ENCODE data around the gene LZIC.
"Not testable (repeated sequence)": the region's sequence is repeated elsewhere in the genome, so short reads cannot be mapped to it uniquely, and the experiment has no call there.

The LZIC gene

GRCh38 chr1:9942939-9943788, at the start of gene LZIC, which contains the start of gene NMNAT1:
Gene LZIC, minus strand, starts transcription at chr1:9943391. Its CDS starts 6,772 bp downstream, at chr1:9936619.
Gene NMNAT1, plus strand, starts transcription at chr1:9943475. Its CDS starts 28,599 bp downstream, at chr1:9972074.
- DNase-seq = peak; percentile 89

DNA sequence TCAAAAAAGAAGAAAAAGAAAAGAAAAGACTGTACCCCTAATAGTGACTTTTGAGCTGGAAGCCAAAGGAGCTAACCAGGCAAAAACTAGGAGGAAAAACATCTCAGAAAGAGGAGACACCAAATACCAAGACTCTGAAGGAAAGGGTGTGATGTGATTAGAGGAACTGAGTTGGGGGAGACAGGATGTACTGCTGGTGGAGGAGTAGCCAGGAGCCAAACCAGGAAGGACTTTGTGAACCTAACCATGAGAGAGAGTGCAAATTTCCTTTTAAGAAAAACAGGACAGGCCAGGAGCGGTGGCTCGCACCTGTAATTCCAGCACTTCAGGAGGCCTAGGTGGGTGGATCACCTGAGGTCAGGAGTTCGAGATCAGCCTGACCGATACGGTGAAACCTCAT, 49.7 kb upstream of the LZIC start:
- DNase-seq = no peak

DNA sequence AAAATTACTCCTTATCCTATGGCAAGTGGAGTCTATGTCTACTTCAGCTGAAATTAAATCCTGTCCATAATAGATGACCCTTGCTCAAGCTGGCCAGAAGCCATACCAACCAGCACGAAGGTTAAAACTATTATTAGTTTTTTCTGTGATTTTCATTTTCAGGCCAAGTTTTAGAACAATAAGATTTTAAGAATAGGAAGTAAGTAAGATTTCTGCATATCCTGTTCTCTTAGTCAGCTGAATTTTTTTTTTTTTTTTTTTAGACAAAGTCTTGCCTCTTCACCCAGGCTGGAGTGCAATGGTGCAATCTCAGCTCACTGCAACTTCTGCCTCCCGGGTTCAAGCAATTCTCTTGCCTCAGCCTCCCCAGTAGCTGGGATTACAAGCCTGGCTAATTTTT, 47.8 kb upstream of the LZIC start:
- DNase-seq = no peak

DNA sequence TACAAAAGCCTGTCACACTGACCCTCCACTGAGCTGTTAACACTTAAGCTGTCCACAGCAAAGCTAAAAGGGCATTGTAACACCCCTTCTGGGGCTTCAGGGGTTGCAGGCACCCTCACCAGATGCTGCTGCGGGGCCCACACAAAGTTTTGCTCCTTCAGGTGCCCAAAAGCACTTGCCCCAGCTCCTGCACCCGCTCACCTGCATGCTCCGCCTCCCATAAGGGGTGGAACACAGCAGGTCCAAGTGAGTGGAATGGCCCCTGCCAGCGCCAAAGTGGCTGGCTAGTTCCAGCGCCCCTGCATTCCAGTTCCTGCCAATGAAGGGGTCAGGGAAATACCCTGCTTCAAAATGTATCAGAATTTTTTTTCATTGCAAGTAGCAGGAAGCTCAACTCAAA, 46.6 kb upstream of the LZIC start:
- DNase-seq = no peak

DNA sequence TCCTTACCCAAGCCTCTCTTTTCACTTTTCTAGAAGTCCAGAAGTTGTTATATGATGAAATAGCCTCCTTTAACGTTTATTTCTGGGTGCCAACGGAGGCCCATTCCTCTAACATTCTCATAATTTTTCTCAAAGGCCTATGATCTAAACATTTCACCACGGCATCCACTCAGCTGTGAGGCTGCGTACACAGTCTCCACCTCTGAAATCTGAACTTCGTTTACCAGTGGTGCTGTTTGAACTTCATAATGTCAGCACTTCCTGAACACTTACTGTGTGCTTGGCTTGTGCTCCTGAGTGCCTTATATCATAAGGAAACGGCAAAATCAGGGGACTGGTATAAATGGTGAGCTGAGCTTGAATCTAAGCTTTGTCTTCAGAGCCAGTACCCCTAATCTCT, 41.8 kb upstream of the LZIC start:
- DNase-seq = no peak

DNA sequence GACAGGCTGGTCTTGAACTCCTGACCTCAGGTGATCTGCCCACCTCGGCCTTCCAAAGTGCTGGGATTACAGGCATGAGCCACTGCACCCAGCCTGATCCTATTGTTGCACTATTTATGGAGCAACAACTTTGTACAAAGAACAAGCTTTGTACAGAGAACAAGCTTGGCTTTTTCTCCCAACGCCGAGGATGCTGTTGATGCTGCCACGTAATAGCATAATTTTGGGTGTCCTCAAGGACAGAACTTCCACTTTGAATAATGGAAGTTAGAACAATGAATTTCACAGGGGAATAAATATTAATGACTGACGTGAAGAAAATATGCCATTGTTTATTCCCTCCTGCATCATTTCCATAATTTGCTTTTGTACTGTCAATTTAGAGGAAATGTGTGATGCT, 41.1 kb upstream of the LZIC start:
- DNase-seq = no peak

DNA sequence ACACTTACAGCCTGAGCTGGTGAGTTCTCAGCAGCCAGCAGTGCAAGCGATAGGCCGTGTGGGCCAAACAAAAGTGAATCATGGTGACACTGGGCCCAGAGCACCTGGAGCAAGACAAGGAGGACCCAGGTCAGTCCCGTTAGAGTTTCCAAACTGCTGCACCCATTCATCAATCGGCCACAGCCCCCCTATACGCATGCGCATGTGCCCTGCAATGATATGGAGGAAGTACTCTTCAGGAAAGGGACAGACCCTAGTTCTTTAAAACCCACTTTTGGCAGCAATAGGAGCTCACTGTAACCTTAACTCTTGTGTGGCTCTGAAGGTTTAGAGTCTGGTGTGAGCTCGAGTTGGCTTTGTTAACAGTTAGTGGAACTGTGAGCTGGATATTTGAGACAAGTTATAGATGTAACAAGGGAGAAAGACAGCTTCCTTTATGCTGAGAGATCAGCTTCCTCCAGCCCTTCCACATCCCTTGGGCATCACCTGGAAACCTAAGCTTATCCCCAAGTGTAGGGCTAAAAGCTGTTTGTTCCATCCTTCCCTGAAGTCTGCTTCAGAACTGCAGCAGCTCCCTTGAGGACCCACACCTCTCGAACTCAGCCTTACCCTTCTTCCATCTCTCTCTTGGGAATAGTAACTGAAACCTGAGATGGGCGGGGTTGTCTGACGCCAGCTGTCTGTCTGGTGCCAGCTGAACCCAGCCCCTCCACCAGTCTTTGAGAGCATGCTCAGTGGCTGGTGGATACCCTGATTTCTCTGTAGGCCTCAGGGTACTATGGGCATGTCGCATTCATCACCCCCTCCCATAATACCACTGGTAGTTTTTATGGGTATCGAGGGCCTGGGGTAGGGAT, 17.7 kb upstream of the LZIC start:
- no peak for DNase-seq

DNA sequence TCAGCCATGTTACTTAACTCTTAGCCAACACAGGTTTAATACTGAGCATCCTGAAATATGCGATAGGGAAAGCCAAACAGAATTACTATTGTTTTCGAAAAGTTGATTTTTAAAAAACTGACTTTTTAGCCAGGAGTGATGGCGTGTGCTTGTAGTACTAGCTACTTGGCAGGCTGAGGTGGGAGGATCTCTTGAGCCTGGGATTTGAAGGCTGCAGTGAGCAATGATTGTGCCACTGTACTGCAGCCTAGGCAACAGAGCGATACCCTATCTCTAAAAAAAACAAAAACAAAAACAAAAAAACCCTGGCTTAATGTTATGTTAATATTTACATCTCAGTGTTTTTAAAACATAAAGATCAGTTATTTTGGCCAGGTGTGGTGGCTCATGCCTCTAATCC, 16.8 kb upstream of the LZIC start:
- no peak for DNase-seq

- no peak for DNase-seq
Observed at GRCh38 chr1:9957726-9958125, 14.5 kb upstream of the LZIC start.

- no peak for DNase-seq
Observed at GRCh38 chr1:9946315-9946714, 3.1 kb upstream of the LZIC start.

DNA sequence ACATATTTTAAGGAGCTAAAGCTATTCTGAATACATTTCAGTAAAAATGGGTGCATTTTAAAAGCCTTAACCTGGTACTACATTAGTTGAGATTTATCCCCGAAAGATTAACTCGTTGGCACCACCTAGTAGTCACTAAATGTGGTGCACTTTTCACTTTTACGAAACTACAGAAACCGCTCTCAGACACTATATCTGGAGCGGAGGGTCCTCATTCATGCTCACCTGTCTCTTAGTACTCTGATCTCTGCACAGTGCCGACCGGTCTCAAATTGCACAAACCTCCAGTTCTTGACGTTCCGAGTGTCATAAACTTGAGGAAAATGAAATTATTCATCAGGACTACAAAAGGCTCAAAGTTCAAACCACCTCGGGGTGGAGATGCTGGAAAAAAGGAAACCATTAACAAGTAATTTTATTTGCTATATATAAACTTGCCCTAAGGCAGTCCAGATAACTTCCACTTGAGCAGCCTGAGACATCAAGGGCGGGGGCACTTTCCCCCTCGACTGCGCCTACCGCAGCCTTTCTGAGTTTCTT, 722 bp downstream of the LZIC start:
- no peak for DNase-seq

DNA sequence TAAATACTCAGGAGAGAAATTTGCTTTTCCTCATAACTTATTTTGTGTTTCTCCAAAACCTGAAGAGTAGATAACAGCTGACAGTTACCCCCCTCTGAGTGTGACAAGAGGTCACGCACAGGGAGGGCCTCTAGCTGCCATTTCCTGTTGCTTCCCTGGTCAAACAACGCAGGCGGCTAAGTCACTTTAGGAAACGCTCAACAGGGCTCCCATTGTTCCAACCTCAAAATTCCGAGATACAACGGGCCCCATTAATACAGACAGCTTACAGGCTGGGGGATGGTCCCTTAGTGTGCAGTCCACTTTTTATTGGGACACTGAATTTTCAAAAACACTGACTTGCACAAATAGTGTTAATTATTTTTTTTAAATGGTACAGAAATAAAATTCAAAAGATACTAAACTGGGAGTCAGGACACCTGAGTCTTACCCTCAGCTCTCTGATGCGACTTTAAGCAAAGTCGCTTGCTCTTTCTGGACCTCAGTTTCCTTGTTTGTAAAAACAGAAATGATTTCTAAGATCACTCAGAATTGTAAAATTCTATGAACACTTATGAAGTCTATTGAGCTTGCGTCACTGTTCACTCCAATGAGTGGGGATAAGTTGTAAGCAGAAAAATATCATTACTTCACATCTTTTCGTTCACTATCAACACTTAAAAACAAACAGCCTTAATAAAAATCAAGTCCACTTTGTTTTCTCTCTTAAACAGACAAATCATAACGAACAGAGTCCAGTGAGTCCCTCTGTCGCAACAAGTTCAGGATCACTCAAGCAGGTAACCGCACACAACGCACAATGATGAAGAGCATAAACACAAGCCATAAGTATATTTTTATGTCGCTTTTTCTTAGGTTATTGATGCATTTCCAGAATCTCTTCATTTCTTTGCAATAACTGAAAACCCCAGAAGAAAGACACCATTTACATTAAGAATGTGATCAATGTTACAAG, 13.5 kb downstream of the LZIC start:
- DNase-seq = no peak

DNA sequence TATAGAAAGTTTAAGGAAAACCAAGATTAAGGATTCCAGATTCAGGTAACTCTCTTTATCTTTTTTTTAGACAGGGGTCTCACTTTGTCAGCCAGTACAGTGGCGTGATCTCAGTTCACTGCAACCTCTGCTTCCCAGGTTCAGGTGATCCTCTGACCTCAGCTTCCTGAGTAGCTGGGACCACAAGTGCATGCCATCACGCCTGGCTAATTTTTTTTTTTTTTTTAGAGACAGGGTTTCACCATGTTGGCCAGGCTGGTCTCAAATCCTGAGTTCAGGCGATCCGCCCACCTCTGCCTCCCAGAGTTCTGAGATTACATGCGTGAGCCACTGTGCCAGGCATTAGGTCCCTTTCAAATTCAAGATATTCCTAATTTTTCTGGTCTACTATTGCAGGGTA, 15.9 kb downstream of the LZIC start:
- DNase-seq = no peak

DNA sequence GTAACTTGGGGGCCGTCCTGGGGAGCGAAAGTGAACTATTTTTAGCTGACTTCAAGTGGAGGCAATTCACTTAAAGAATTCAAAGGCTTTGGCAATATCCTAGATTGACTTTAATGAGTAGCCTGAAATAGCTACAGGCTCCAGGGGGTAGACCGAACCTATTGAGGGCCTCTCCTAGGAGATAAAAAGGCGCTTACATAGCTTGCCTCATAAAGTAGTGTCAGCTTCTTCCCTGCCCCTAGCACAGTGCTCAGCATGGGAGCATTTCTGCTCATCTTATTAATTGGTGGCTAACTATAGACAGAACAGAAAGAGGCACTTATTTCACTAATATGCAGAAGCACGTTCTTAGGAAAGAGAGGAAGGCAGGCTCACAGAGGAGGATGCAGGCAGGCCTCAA, 20.8 kb downstream of the LZIC start:
- DNase-seq = no peak

- DNase-seq = no peak
Observed at GRCh38 chr1:9920606-9921005, 22.6 kb downstream of the LZIC start.

DNA sequence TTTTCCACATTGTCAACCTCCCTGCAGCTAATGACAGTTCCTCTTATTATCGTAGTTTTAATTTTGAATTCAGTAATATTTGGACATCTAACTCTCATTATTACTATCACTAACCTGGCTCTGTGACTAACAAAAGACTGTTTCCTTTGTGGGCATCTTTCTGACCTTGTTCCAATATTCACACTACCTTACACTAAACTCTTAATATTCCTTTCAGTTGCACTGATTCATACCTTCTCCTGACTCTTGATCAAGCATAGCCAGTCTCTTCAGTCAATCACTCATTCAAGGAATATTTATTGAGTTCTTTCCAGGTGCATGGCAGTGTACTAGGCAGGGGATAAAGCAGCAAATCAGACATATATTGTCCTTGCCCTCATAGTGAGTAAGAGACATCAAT, 25.3 kb downstream of the LZIC start:
- DNase-seq = no peak

DNA sequence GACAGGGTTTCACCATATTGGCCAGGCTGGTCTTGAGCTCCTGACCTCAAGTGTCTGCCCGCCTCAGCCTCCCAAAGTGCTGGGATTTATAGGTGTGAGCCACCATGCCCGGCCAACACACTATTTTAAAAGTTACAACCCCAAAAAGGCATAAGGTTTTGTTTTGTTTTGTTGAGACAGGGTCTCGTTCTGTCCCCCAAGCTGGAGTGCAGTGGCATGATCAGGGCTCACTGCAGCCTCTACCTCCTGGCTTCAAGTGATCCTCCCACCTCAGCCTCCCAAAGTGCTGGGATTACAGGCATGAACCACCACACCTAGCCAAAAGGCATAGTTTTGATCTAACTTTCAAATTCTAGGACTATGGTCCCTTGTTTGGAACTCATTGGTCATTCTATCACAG, 25.7 kb downstream of the LZIC start:
- not testable (repeated sequence) for DNase-seq

DNA sequence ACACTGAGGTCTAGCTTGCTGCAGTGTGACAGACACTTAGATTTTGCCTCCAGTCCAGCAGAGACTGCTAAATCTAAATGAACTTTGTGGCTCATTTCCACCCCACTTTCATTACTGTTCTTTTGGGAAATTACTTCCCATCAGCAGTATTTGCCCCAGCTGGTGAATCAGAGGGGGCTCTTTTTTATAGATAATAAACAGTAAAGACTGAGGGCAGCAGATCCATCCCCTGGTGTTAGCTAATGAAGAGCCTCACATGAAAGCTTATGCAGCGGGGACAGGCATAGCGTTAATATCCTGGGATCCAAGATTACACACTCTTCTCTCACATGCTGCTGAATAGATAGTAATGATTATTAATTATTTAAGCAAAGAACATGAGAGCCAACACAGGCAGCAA, 26.7 kb downstream of the LZIC start:
- DNase-seq = no peak

- DNase-seq = no peak
Observed at GRCh38 chr1:9914610-9914937, 28.6 kb downstream of the LZIC start.

DNA sequence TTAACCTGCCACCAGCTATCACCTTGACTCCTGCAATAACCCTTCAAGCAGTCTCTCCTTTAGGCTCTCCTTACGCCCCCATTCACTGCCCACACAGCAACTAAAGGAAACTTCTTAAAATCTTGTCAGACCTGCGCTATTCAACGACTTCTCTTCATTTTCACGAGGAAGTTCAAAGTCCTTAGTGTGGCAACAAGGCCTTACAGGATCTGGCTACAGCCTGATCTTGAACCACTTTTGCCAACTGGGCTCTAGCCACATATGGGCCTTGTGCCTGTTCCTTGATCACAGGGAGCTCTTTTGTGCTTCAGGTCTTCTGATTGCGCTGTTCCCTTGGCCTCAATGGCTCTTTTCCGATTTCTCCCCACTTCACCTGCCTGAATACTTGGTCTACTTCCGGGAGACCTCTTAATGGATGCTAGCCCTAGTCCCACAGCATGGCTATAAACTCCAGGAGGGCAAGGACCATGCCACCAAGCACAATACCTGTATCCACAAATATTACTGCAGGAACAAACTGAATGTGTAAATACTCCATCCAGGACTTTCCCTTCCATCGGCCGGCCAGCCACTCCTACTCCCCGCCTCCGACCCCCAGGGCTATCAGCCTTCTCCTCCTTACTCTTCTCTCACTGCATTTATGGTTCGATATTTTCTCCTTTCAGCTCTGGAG, 30.8 kb downstream of the LZIC start:
- no peak for DNase-seq

DNA sequence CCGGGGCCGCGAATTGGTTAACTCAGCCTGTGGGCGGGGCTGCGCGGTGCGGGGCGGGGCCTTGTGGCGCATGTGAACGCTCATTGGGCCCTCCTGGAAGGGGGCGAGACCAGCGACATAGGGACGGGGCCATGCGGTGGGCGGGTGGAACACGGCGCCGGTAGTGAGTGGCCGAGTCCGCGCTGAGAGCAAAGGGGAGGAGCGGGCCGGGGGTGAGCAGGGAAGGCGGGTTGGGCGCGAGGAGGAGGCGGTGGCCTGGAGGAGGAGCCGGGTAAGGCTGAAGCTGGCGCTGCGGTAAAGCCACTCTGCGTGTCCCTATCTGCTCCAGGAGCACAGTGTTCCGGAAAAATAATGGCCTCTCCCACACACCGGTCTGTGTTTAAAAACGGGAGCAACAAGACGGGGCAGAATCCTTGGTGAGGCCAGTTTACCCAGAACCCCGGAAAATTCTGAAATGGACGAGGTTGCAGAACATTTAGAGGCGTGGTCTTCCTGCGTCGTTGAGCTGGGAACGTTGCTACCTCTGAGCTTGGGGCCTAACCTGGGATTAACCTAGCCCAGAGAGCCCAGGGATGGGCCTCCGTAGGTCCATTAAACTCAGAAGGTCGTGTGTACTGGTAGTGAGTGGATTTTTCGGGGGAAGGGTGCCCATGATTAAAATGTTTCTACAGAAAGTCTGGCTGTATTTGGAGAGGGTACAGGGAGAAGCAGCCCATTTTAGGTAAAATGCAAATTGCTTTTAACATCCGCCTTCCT, 32.6 kb downstream of the LZIC start:
- peak; percentile 99 for DNase-seq
